ENCODE measurements around the gene DOCK3.
"Not testable (repeated sequence)": the region's sequence is repeated elsewhere in the genome, so short reads cannot be mapped to it uniquely, and the experiment has no call there.

The DOCK3 gene

DNA sequence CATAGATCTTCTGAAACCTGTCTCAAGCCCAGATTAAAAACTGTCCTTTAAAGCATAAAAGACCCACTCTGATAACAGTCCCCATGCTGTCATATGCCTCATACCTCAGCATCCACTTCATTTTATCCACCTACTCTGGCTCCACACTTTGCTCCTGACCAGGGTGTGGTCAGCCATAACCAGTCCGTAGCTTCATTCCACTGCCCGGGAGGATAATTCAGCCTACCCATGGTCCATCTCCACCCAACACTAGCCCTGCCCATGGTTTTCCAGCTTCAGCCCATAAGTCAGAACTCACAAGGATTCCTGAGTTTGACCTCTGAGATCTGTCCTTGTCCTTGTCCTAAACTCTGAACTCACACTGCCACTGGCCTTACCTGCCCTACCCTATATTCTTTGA, 448.2 kb downstream of the DOCK3 start (continued):
- TF ChIP-seq, protein P1, sequence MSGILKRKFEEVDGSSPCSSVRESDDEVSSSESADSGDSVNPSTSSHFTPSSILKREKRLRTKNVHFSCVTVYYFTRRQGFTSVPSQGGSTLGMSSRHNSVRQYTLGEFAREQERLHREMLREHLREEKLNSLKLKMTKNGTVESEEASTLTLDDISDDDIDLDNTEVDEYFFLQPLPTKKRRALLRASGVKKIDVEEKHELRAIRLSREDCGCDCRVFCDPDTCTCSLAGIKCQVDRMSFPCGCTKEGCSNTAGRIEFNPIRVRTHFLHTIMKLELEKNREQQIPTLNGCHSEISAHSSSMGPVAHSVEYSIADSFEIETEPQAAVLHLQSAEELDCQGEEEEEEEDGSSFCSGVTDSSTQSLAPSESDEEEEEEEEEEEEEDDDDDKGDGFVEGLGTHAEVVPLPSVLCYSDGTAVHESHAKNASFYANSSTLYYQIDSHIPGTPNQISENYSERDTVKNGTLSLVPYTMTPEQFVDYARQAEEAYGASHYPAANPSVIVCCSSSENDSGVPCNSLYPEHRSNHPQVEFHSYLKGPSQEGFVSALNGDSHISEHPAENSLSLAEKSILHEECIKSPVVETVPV (CRISPR knock-in tag; IDR thresholded peaks at IDR 0.05), result no peak
- TF ChIP-seq ZC3H10 (CRISPR knock-in tag; IDR thresholded peaks at IDR 0.05) (no peak), ARNTL (CRISPR knock-in tag; IDR thresholded peaks at IDR 0.05; ENCODE audit: borderline replicate concordance, low read depth) (no peak), CSDC2 (CRISPR knock-in tag; IDR thresholded peaks at IDR 0.05) (no peak), ZFP3 (CRISPR knock-in tag; IDR thresholded peaks at IDR 0.05) (no peak), SNAI2 (CRISPR knock-in tag; IDR thresholded peaks at IDR 0.05) (no peak), ESRRG (CRISPR knock-in tag; IDR thresholded peaks at IDR 0.05) (no peak), ZFP30 (CRISPR knock-in tag; IDR thresholded peaks at IDR 0.05) (no peak)

DNA sequence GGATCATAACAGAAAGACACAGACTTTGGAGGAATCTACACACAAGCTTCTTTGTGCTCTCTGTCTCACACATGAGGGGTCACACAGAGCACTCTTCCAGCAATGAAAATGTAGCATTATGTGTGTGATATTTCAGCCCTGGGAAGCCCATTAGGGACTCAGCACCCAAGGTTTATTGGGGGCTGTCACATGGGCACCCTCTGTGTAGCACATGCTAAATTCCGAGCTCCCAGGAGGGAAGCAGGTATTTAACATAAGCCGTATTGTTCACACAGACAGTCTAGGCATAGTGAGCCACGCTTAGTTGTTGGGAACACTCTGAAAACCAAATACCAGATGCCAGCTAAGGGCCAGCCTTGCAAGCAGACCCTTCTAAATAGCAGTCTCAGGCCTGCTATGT, 448.8 kb downstream of the DOCK3 start:
- no peak for TF ChIP-seq ISL1 (CRISPR knock-in tag; IDR thresholded peaks at IDR 0.05)
- ATAC-seq, result no peak

DNA sequence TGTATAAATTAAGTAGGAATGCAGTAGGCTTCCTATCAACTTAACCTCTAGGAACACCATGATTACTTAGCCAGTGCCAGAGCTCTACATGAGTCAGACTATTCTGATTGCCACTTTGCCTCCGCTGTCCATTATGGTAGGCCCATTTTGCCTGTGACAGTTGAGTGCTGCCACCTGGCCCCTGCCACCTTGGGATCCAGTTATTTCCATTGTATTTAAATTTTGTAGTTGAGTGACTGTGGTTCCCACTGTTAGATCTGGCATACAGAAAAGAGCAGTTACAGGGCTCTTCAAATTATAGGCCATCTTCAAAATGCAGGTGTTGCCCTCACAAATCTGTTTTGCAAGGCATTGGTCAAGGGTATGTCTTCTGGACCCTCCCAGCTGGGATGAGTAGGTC, 456.9 kb downstream of the DOCK3 start:
- ATAC-seq, result not testable (repeated sequence)

DNA sequence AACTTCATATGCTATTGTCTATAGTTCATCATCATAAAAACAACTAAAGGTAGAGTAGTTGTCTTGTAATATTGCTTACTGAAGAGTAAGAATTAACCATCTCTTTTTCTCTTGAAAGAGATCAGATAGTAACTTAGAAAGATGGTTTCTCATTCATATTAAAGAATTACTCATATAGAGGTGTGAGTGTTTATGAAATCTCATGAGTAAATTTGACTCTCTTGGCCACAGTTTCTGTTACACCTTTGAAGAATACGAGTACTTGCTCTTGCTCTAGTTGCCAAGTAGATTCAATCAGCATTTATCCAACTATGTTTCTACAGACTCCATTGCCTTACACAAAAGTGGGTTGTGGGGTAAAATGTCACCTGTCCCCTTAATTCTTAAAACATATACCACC, 463.0 kb downstream of the DOCK3 start:
- no peak for ATAC-seq

DNA sequence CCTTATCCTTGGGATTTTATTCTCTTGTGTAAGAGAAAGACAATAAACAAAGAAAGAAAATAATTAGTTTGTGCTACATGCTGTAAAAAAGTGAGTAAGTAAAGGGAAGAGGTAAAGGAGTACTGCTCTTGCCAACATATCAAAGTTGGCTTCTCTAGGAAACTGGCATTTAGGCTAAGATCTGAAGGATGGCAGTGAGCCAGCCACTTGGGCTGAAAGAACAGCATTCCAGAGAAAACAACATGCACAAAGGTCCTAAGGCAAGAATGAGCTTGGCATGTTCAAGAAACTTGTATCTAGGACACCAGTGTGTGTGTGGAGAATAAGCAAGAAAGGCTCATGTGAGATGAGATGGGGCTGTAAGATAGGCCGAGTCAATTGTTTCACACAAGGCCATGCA, 464.9 kb downstream of the DOCK3 start:
- ATAC-seq, result no peak
- TF ChIP-seq OSR1 (CRISPR knock-in tag; IDR thresholded peaks at IDR 0.05), result no peak
- TF ChIP-seq, protein P2, sequence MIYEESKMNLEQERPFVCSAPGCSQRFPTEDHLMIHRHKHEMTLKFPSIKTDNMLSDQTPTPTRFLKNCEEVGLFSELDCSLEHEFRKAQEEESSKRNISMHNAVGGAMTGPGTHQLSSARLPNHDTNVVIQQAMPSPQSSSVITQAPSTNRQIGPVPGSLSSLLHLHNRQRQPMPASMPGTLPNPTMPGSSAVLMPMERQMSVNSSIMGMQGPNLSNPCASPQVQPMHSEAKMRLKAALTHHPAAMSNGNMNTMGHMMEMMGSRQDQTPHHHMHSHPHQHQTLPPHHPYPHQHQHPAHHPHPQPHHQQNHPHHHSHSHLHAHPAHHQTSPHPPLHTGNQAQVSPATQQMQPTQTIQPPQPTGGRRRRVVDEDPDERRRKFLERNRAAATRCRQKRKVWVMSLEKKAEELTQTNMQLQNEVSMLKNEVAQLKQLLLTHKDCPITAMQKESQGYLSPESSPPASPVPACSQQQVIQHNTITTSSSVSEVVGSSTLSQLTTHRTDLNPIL (CRISPR knock-in tag; IDR thresholded peaks at IDR 0.05; ENCODE audit: low read depth), result no peak

More for the DNA sequence above, 463.0 kb downstream of the DOCK3 start:
- no peak for TF ChIP-seq CSDC2 (CRISPR knock-in tag; IDR thresholded peaks at IDR 0.05)
- TF ChIP-seq, protein P2 (CRISPR knock-in tag; IDR thresholded peaks at IDR 0.05; ENCODE audit: low read depth), result no peak
- no peak for TF ChIP-seq ZFP30 (CRISPR knock-in tag; IDR thresholded peaks at IDR 0.05)
- TF ChIP-seq OSR1 (CRISPR knock-in tag; IDR thresholded peaks at IDR 0.05), result no peak
- TF ChIP-seq BACH2 (CRISPR knock-in tag; IDR thresholded peaks at IDR 0.05; ENCODE audit: borderline replicate concordance), result no peak
- TF ChIP-seq, protein P1 (CRISPR knock-in tag; IDR thresholded peaks at IDR 0.05), result no peak
- no peak for TF ChIP-seq GLIS3 (CRISPR knock-in tag; IDR thresholded peaks at IDR 0.05)
- no peak for TF ChIP-seq ZNF565 (CRISPR knock-in tag; conservative IDR thresholded peaks at IDR 0.05; ENCODE audit: low read depth)
- no peak for TF ChIP-seq PPARA (CRISPR knock-in tag; IDR thresholded peaks at IDR 0.05; ENCODE audit: borderline replicate concordance)
- no peak for TF ChIP-seq RARB (CRISPR knock-in tag; IDR thresholded peaks at IDR 0.05)
- TF ChIP-seq SNAI2 (CRISPR knock-in tag; IDR thresholded peaks at IDR 0.05), result no peak
- no peak for TF ChIP-seq TCF4 (CRISPR knock-in tag; IDR thresholded peaks at IDR 0.05; ENCODE audit: borderline replicate concordance)
- no peak for TF ChIP-seq ZC3H10 (CRISPR knock-in tag; IDR thresholded peaks at IDR 0.05)
- TF ChIP-seq TOX (CRISPR knock-in tag; IDR thresholded peaks at IDR 0.05; ENCODE audit: borderline replicate concordance), result no peak
- TF ChIP-seq ZFP3 (CRISPR knock-in tag; IDR thresholded peaks at IDR 0.05), result no peak
- no peak for TF ChIP-seq ZNF70 (CRISPR knock-in tag; IDR thresholded peaks at IDR 0.05)
- no peak for TF ChIP-seq ESRRG (CRISPR knock-in tag; IDR thresholded peaks at IDR 0.05)
- TF ChIP-seq ISL1 (CRISPR knock-in tag; IDR thresholded peaks at IDR 0.05), result no peak

DNA sequence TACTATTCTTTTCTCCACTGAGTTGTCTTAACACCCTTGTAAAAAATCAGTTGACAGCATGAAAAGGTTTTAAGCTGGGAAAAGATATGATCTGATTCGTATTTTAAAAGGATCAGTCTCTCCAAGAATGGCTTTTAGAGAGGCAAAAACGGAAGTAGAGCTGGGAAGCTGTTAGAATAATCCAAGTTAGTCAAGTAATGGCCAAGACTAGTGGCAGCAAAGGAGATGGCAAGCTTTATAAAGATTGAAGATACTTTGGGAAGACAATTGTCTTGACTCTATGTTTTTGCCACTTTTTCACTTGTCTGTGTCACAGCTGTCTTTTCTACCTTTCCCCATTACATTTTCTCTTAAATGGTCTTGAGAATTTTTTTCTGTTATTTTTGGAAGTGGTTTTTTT, 466.8 kb downstream of the DOCK3 start:
- TF ChIP-seq TCF4 (CRISPR knock-in tag; IDR thresholded peaks at IDR 0.05; ENCODE audit: borderline replicate concordance) (no peak), ESRRG (CRISPR knock-in tag; IDR thresholded peaks at IDR 0.05) (no peak), RARB (CRISPR knock-in tag; IDR thresholded peaks at IDR 0.05) (no peak), ZNF70 (CRISPR knock-in tag; IDR thresholded peaks at IDR 0.05) (no peak), GLIS3 (CRISPR knock-in tag; IDR thresholded peaks at IDR 0.05) (no peak), ZC3H10 (CRISPR knock-in tag; IDR thresholded peaks at IDR 0.05) (no peak), ARNTL (CRISPR knock-in tag; IDR thresholded peaks at IDR 0.05; ENCODE audit: borderline replicate concordance, low read depth) (no peak), SNAI2 (CRISPR knock-in tag; IDR thresholded peaks at IDR 0.05) (no peak), TOX (CRISPR knock-in tag; IDR thresholded peaks at IDR 0.05; ENCODE audit: borderline replicate concordance) (no peak), ISL1 (CRISPR knock-in tag; IDR thresholded peaks at IDR 0.05) (no peak), ZNF565 (CRISPR knock-in tag; conservative IDR thresholded peaks at IDR 0.05; ENCODE audit: low read depth) (no peak)
- TF ChIP-seq, protein P3, sequence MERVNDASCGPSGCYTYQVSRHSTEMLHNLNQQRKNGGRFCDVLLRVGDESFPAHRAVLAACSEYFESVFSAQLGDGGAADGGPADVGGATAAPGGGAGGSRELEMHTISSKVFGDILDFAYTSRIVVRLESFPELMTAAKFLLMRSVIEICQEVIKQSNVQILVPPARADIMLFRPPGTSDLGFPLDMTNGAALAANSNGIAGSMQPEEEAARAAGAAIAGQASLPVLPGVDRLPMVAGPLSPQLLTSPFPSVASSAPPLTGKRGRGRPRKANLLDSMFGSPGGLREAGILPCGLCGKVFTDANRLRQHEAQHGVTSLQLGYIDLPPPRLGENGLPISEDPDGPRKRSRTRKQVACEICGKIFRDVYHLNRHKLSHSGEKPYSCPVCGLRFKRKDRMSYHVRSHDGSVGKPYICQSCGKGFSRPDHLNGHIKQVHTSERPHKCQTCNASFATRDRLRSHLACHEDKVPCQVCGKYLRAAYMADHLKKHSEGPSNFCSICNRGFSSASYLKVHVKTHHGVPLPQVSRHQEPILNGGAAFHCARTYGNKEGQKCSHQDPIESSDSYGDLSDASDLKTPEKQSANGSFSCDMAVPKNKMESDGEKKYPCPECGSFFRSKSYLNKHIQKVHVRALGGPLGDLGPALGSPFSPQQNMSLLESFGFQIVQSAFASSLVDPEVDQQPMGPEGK (CRISPR knock-in tag; IDR thresholded peaks at IDR 0.05; ENCODE audit: borderline replicate concordance), result no peak
- TF ChIP-seq, protein P1 (CRISPR knock-in tag; IDR thresholded peaks at IDR 0.05), result no peak
- TF ChIP-seq, protein P2 (CRISPR knock-in tag; IDR thresholded peaks at IDR 0.05; ENCODE audit: low read depth), result no peak
- no peak for ATAC-seq
